Suprapubic skin (tissue), 4 donors: ENCODE results near the gene SPOCK1.

ENCODE experiments used
- CTCF ChIP-seq, 2 donors: fragments of 200-600 bp in 1 of 2; fragments of 450-650 bp in 1 of 2; sonication (generic) in 1 of 2; IDR thresholded peaks; one replicate each; pipeline ENCODE4 v1.5.1; 2016 to 2019; ENCODE audit warnings: antibody characterized with exemption in 2 of 2, mild to moderate bottlenecking in 1 of 2, moderate library complexity in 1 of 2
- EP300 ChIP-seq: sonication (generic); formaldehyde crosslinking; IDR thresholded peaks from one replicate; pipeline ENCODE4 v1.6.1; 2017; ENCODE audit warnings: antibody characterized with exemption
- POLR2A ChIP-seq, 2 donors: fragments of 450-650 bp; IDR thresholded peaks; one replicate each; pipeline ENCODE4 v1.6.1; 2017; ENCODE audit warnings: antibody characterized with exemption in 2 of 2, mild to moderate bottlenecking in 2 of 2, moderate library complexity in 2 of 2
- POLR2AphosphoS5 ChIP-seq, 3 donors: sonication (generic); formaldehyde crosslinking; IDR thresholded peaks; one replicate each; pipeline ENCODE4 v1.6.1; 2017; ENCODE audit warnings: antibody characterized with exemption in 3 of 3

GRCh38 chr5:137440795-137441194, 58.3 kb downstream of the SPOCK1 start:
- TF ChIP-seq CTCF (IDR thresholded peaks at IDR 0.05), result no peak
- TF ChIP-seq POLR2AphosphoS5 (IDR thresholded peaks at IDR 0.05), result no peak
- TF ChIP-seq POLR2A (IDR thresholded peaks at IDR 0.05), result no peak
- TF ChIP-seq EP300, result no peak
